SK-N-SH treated with all-trans-retinoic acid at 6 μM for 48 hours (cell line): ENCODE data around the gene PLD5.

Experiments
- RARB ChIP-seq: fragments of 250-450 bp; sonication (Bioruptor Pico); IDR thresholded peaks from 2 replicates; pipeline ENCODE4 v1.8.0; 2021; ENCODE audit warnings: mild to moderate bottlenecking, moderate library complexity
- SNAI2 ChIP-seq: fragments of 250-450 bp; sonication (Bioruptor Pico); IDR thresholded peaks from 2 replicates; pipeline ENCODE4 v1.5.0; 2020; ENCODE audit warnings: mild to moderate bottlenecking, moderate library complexity

DNA sequence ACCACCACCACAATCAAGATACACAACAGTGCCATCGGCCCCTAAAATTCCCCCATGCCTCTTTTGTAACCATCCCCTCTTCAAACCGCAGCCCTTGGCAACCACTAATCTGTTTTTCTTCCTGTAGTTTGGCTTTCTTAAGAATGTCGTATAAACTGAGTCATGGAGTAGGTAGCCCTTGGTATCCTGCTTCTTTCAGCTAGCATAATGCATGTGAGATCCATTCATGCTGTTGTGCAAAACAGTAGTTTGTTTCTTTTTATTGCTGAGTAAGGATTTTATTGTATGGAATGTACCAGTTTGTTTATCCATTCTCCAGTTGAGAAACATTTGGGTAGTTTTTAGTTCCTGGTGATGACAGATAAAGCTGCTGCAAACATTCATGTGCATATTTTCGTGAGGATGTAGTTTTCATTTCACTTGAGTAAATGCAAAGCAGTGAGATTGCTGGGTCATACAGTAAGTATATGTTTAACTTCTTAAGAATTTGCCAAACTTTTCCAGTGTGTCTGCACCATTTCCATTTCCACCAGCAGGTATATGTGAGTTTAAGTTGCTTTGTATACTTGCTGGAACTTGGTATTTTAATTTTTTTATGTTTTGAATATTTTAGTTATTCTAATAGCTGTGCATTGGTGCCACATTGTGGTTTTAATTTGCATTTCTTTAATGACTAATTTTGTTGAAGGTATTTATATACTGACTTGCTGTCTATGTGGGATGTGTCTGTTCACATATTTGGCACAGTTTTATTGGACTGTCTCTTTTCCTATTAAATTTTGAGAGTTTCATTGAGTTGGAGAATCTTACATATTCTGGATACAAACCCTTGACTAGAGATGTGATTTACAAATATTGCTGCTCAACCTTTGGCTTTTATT is 377.2 kb downstream of the PLD5 start:
- TF ChIP-seq RARB (CRISPR knock-in tag), result no peak
- TF ChIP-seq SNAI2 (CRISPR knock-in tag), result no peak
